ENCODE data around the gene KPNA1. TPM values are rescaled to one million over a fixed set of nuclear protein-coding genes. Genes with fewer than 3 reads are reported as not detected.

KPNA1 gene
- total RNA-seq, 1 experiment from 2014 or later = 58.8 TPM

DNA sequence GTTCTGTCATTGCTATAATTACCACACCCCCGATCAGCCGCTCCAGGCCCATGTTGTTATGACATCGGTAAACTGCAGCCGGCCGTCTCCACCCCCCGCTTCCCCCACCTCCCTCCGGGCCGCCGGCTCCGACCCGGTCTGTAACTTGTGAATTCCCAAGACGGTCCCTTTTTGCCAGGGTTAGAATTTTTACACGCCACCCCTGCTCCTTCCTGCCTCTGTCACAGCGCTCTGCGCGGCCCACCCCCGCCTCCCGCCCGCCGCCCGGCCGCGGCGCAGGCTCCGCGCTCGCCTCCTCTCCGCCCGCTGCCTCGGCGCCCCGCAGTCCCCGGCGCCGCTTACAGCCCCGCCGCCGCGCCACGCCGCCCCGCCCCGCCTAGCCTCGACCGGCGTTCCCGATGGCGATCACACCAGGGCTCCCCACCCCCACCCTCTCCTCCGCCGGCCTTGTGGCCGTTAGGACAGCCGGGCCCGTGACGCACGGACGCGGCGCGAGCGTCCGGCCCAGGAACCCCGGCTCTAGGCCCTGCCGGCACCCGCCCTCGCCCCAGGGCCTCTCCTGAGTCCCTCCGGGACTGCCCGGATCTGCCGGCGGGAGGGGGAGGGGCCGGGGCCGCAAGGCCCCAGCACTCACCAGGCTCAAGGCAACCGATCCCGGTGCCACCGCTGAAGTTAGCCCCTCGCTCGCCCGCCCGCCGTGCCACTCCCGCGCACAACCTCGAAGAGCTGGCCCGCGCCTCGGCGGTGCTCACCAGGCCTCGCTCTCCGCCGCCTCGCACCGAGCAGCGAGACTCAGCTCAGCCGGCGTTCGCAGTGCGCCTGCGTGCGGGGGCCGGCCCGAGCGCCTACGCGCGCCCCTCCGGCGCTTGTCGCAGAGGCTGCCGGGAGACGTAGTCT lies at the start of gene KPNA1 (continued):
- TF ChIP-seq, protein P1, sequence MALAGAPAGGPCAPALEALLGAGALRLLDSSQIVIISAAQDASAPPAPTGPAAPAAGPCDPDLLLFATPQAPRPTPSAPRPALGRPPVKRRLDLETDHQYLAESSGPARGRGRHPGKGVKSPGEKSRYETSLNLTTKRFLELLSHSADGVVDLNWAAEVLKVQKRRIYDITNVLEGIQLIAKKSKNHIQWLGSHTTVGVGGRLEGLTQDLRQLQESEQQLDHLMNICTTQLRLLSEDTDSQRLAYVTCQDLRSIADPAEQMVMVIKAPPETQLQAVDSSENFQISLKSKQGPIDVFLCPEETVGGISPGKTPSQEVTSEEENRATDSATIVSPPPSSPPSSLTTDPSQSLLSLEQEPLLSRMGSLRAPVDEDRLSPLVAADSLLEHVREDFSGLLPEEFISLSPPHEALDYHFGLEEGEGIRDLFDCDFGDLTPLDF (CRISPR knock-in tag; IDR thresholded peaks at IDR 0.05) = 0 out of 2 replicates have a peak, but pooled peaks have one; percentile 43
- peak; percentile 81; the same call in 1 of the 2 replicates for TF ChIP-seq KAT7 (CRISPR knock-in tag; IDR thresholded peaks at IDR 0.05; ENCODE audit: borderline replicate concordance)
- TF ChIP-seq TCF7 (CRISPR knock-in tag; IDR thresholded peaks at IDR 0.05; ENCODE audit: low read depth) = peak; percentile 91
- peak; percentile 81 for TF ChIP-seq SP1 (CRISPR knock-in tag; conservative IDR thresholded peaks at IDR 0.05)
- TF ChIP-seq CREM (CRISPR knock-in tag; IDR thresholded peaks at IDR 0.05) = no peak
- TF ChIP-seq FOXK1 (CRISPR knock-in tag; IDR thresholded peaks at IDR 0.05) = peak; percentile 64; the same call in 1 of the 2 replicates
- TF ChIP-seq, protein P2, sequence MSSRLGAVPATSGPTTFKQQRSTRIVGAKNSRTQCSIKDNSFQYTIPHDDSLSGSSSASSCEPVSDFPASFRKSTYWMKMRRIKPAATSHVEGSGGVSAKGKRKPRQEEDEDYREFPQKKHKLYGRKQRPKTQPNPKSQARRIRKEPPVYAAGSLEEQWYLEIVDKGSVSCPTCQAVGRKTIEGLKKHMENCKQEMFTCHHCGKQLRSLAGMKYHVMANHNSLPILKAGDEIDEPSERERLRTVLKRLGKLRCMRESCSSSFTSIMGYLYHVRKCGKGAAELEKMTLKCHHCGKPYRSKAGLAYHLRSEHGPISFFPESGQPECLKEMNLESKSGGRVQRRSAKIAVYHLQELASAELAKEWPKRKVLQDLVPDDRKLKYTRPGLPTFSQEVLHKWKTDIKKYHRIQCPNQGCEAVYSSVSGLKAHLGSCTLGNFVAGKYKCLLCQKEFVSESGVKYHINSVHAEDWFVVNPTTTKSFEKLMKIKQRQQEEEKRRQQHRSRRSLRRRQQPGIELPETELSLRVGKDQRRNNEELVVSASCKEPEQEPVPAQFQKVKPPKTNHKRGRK (CRISPR knock-in tag; IDR thresholded peaks at IDR 0.05; ENCODE audit: borderline replicate concordance) = peak; percentile 41; the same call in 1 of the 2 replicates
- peak; percentile 66; the same call in 1 of the 2 replicates for TF ChIP-seq JUN (CRISPR knock-in tag; IDR thresholded peaks at IDR 0.05)
- no peak for TF ChIP-seq OVOL2 (CRISPR knock-in tag; IDR thresholded peaks at IDR 0.05; ENCODE audit: borderline replicate concordance)
- peak; percentile 75; the same call in 1 of the 2 replicates for TF ChIP-seq ZNF416 (CRISPR knock-in tag; IDR thresholded peaks at IDR 0.05)
- TF ChIP-seq, protein P3, sequence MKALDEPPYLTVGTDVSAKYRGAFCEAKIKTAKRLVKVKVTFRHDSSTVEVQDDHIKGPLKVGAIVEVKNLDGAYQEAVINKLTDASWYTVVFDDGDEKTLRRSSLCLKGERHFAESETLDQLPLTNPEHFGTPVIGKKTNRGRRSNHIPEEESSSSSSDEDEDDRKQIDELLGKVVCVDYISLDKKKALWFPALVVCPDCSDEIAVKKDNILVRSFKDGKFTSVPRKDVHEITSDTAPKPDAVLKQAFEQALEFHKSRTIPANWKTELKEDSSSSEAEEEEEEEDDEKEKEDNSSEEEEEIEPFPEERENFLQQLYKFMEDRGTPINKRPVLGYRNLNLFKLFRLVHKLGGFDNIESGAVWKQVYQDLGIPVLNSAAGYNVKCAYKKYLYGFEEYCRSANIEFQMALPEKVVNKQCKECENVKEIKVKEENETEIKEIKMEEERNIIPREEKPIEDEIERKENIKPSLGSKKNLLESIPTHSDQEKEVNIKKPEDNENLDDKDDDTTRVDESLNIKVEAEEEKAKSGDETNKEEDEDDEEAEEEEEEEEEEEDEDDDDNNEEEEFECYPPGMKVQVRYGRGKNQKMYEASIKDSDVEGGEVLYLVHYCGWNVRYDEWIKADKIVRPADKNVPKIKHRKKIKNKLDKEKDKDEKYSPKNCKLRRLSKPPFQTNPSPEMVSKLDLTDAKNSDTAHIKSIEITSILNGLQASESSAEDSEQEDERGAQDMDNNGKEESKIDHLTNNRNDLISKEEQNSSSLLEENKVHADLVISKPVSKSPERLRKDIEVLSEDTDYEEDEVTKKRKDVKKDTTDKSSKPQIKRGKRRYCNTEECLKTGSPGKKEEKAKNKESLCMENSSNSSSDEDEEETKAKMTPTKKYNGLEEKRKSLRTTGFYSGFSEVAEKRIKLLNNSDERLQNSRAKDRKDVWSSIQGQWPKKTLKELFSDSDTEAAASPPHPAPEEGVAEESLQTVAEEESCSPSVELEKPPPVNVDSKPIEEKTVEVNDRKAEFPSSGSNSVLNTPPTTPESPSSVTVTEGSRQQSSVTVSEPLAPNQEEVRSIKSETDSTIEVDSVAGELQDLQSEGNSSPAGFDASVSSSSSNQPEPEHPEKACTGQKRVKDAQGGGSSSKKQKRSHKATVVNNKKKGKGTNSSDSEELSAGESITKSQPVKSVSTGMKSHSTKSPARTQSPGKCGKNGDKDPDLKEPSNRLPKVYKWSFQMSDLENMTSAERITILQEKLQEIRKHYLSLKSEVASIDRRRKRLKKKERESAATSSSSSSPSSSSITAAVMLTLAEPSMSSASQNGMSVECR (CRISPR knock-in tag; IDR thresholded peaks at IDR 0.05; ENCODE audit: borderline replicate concordance) = peak; percentile 70; the same call in 1 of the 2 replicates
- TF ChIP-seq, protein P4, sequence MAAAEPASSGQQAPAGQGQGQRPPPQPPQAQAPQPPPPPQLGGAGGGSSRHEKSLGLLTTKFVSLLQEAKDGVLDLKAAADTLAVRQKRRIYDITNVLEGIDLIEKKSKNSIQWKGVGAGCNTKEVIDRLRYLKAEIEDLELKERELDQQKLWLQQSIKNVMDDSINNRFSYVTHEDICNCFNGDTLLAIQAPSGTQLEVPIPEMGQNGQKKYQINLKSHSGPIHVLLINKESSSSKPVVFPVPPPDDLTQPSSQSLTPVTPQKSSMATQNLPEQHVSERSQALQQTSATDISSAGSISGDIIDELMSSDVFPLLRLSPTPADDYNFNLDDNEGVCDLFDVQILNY (CRISPR knock-in tag; IDR thresholded peaks at IDR 0.05) = peak; percentile 81; the same call in 1 of the 2 replicates
- TF ChIP-seq, protein P5, sequence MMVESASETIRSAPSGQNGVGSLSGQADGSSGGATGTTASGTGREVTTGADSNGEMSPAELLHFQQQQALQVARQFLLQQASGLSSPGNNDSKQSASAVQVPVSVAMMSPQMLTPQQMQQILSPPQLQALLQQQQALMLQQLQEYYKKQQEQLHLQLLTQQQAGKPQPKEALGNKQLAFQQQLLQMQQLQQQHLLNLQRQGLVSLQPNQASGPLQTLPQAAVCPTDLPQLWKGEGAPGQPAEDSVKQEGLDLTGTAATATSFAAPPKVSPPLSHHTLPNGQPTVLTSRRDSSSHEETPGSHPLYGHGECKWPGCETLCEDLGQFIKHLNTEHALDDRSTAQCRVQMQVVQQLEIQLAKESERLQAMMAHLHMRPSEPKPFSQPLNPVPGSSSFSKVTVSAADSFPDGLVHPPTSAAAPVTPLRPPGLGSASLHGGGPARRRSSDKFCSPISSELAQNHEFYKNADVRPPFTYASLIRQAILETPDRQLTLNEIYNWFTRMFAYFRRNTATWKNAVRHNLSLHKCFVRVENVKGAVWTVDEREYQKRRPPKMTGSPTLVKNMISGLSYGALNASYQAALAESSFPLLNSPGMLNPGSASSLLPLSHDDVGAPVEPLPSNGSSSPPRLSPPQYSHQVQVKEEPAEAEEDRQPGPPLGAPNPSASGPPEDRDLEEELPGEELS (CRISPR knock-in tag; IDR thresholded peaks at IDR 0.05) = peak; percentile 80; the same call in 1 of the 2 replicates
- 0 out of 2 replicates have a peak, but pooled peaks have one; percentile 35 for TF ChIP-seq SMAD3 (CRISPR knock-in tag; IDR thresholded peaks at IDR 0.05; ENCODE audit: borderline replicate concordance)
- peak; percentile 69 for TF ChIP-seq FOXP1 (CRISPR knock-in tag; IDR thresholded peaks at IDR 0.05; ENCODE audit: borderline replicate concordance)
- TF ChIP-seq, protein P6, sequence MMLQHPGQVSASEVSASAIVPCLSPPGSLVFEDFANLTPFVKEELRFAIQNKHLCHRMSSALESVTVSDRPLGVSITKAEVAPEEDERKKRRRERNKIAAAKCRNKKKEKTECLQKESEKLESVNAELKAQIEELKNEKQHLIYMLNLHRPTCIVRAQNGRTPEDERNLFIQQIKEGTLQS (CRISPR knock-in tag; conservative IDR thresholded peaks at IDR 0.05) = no peak
- TF ChIP-seq NR2C2 (CRISPR knock-in tag; IDR thresholded peaks at IDR 0.05) = no peak
- TF ChIP-seq, protein P7, sequence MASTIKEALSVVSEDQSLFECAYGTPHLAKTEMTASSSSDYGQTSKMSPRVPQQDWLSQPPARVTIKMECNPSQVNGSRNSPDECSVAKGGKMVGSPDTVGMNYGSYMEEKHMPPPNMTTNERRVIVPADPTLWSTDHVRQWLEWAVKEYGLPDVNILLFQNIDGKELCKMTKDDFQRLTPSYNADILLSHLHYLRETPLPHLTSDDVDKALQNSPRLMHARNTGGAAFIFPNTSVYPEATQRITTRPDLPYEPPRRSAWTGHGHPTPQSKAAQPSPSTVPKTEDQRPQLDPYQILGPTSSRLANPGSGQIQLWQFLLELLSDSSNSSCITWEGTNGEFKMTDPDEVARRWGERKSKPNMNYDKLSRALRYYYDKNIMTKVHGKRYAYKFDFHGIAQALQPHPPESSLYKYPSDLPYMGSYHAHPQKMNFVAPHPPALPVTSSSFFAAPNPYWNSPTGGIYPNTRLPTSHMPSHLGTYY (CRISPR knock-in tag; IDR thresholded peaks at IDR 0.05) = no peak
- no peak for TF ChIP-seq ZBTB21 (CRISPR knock-in tag; IDR thresholded peaks at IDR 0.05; ENCODE audit: borderline replicate concordance)
- no peak for TF ChIP-seq JAZF1 (CRISPR knock-in tag; IDR thresholded peaks at IDR 0.05)
- TF ChIP-seq ZNF317 (CRISPR knock-in tag; IDR thresholded peaks at IDR 0.05; ENCODE audit: borderline replicate concordance, low read depth) = no peak

Measured in WTC11 (cell line).